Stimulated activated CD4-positive, alpha-beta T cell treated with anti-CD3 and anti-CD28 coated beads, Interleukin-4, amount 100 ng/mL, for 24 hours (primary cell): ENCODE results near the gene ALPI.
"Not testable (repeated sequence)": the region's sequence is repeated elsewhere in the genome, so short reads cannot be mapped to it uniquely, and the experiment has no call there.

Experiments
- DNase-seq: peaks from one replicate; pipeline ENCODE4 v3.0.0-alpha.2; 2020

The ALPI gene

GRCh38 chr2:232421189-232421785 lies 34.7 kb upstream of the ALPI start:
- no peak for DNase-seq

- no peak for DNase-seq
These were observed 33.9 kb upstream of the ALPI start for GRCh38 chr2:232422051-232422450.

GRCh38 chr2:232422996-232423395 lies 33.0 kb upstream of the ALPI start:
- not testable (repeated sequence) for DNase-seq

GRCh38 chr2:232423407-232423806 lies 32.5 kb upstream of the ALPI start:
- DNase-seq, result not testable (repeated sequence)

GRCh38 chr2:232431705-232432590 lies 24.0 kb upstream of the ALPI start:
- DNase-seq, result no peak

- no peak for DNase-seq
These were observed 23.3 kb upstream of the ALPI start for GRCh38 chr2:232432598-232433184.

GRCh38 chr2:232433622-232434021 lies 22.3 kb upstream of the ALPI start:
- not testable (repeated sequence) for DNase-seq

- DNase-seq, result no peak
These were observed 21.9 kb upstream of the ALPI start for GRCh38 chr2:232434091-232434490.

GRCh38 chr2:232434563-232435374 lies 21.2 kb upstream of the ALPI start:
- no peak for DNase-seq

- no peak for DNase-seq
These were observed 20.6 kb upstream of the ALPI start for GRCh38 chr2:232435375-232435648.

- DNase-seq, result no peak
These were observed 20.1 kb upstream of the ALPI start for GRCh38 chr2:232435805-232436204.

- DNase-seq, result no peak
These were observed 19.4 kb upstream of the ALPI start for GRCh38 chr2:232436381-232437194.

- no peak for DNase-seq
These were observed 18.8 kb upstream of the ALPI start for GRCh38 chr2:232437195-232437571.

GRCh38 chr2:232438091-232438490 lies 17.9 kb upstream of the ALPI start:
- DNase-seq, result no peak

GRCh38 chr2:232438951-232439757 lies 16.8 kb upstream of the ALPI start:
- peak; percentile 51 for DNase-seq

- DNase-seq, result no peak
These were observed 16.2 kb upstream of the ALPI start for GRCh38 chr2:232439758-232440135.

- peak; percentile 89 for DNase-seq
These were observed 15.5 kb upstream of the ALPI start for GRCh38 chr2:232440220-232441018.

GRCh38 chr2:232441147-232441651 lies 14.8 kb upstream of the ALPI start:
- DNase-seq, result no peak

- not testable (repeated sequence) for DNase-seq
These were observed 14.0 kb upstream of the ALPI start for GRCh38 chr2:232441922-232442321.

GRCh38 chr2:232442431-232442830 lies 13.5 kb upstream of the ALPI start:
- not testable (repeated sequence) for DNase-seq

- not testable (repeated sequence) for DNase-seq
These were observed 12.9 kb upstream of the ALPI start for GRCh38 chr2:232443047-232443446.
